H1 (cell line): ENCODE results near the gene GOSR1. TPM values are rescaled to one million over a fixed set of nuclear protein-coding genes. Genes with fewer than 3 reads are reported as not detected.

Experiments
- CTCF ChIA-PET: fragments of 300-600 bp; sonication (Branson Sonifier 250); formaldehyde crosslinking; loops from one replicate; lab custom pipeline; 2021; ENCODE audit not compliant: partially characterized antibody; lab: Charles Lee
- POLR2A ChIA-PET: fragments of 300-600 bp; sonication (Branson Sonifier 250); formaldehyde crosslinking; loops from one replicate; lab custom pipeline; 2021; ENCODE audit warnings: inconsistent platforms; ENCODE audit not compliant: partially characterized antibody; lab: Charles Lee
- DNase-seq, 2 experiments: peaks; one replicate each; pipeline versions ENCODE4 v3.0.0 to v3.0.0-alpha.2; 2010 to 2022; ENCODE audit warnings: low spot score in 2 of 2, low read depth in 1 of 2, mixed read lengths in 1 of 2
- FAIRE-seq: peaks from 2 replicates; lab custom pipeline; 2011; peaks lifted over from hg19 to GRCh38; lab: Jason Lieb, UNC
- H2AFZ ChIP-seq: 2 replicates; pipeline ENCODE4 v1.8.1; 2012; ENCODE audit warnings: low read length, inconsistent platforms
- H2AK5ac ChIP-seq: 2 replicates; pipeline ENCODE4 v1.6.1; 2013; ENCODE audit warnings: low read depth, low read length
- H2BK120ac ChIP-seq: replicated peaks from 2 replicates; pipeline ENCODE3; 2013; ENCODE audit warnings: low read depth, low read length, inconsistent platforms
- H2BK12ac ChIP-seq: 2 replicates; pipeline ENCODE4 v1.6.1; 2013; ENCODE audit warnings: low read depth, low read length
- H2BK15ac ChIP-seq: 2 replicates; pipeline ENCODE4 v1.6.1; 2013; ENCODE audit warnings: low read length
- H2BK20ac ChIP-seq: 2 replicates; pipeline ENCODE4 v1.6.1; 2013; ENCODE audit warnings: low read length
- H2BK5ac ChIP-seq: 2 replicates; pipeline ENCODE4 v1.6.1; 2013; ENCODE audit warnings: low read depth, low read length
- H3K14ac ChIP-seq: 2 replicates; pipeline ENCODE4 v1.6.1; 2013; ENCODE audit warnings: inconsistent platforms; ENCODE audit not compliant: insufficient read length
- H3K18ac ChIP-seq: 2 replicates; pipeline ENCODE4 v1.6.1; 2013; ENCODE audit warnings: low read length; ENCODE audit errors: extremely low read depth
- H3K23ac ChIP-seq: 2 replicates; pipeline ENCODE4 v1.6.1; 2013; ENCODE audit warnings: inconsistent platforms; ENCODE audit not compliant: insufficient read length
- H3K23me2 ChIP-seq: 2 replicates; pipeline ENCODE4 v1.6.1; 2013; ENCODE audit warnings: low read depth, low read length
- H3K27ac ChIP-seq: 2 replicates; pipeline ENCODE4 v1.6.1; 2011; ENCODE audit warnings: low read depth, low read length, inconsistent platforms
- H3K27me3 ChIP-seq, 4 experiments: replicated peaks in 1 of 4; 1 replicate in 1 of 4; 2 replicates in 3 of 4; pipeline versions ENCODE4 v1.6.1 to v1.8.1; 2011 to 2013; ENCODE audit warnings: low read length in 3 of 4, mild to moderate bottlenecking in 3 of 4, inconsistent platforms in 2 of 4, mixed read lengths in 2 of 4, moderate library complexity in 1 of 4; ENCODE audit not compliant: control insufficient read depth in 3 of 4, insufficient read depth in 3 of 4; ENCODE audit errors: extremely low read depth in 1 of 4
- H3K36me3 ChIP-seq, 4 experiments: 2 replicates each; pipeline versions ENCODE4 v1.6.1 to v1.8.1; 2011 to 2013; ENCODE audit warnings: mild to moderate bottlenecking in 4 of 4, low read length in 3 of 4, moderate library complexity in 2 of 4, control low read depth in 1 of 4, inconsistent platforms in 1 of 4; ENCODE audit not compliant: insufficient read depth in 4 of 4, control insufficient read depth in 2 of 4
- H3K4ac ChIP-seq: replicated peaks from 2 replicates; pipeline ENCODE3; 2013; ENCODE audit warnings: low read length, low read depth, mixed read lengths, inconsistent platforms; ENCODE audit not compliant: insufficient read length
- H3K4me1 ChIP-seq, 4 experiments: replicated peaks in 1 of 4; 1 replicate in 1 of 4; 2 replicates in 3 of 4; pipeline versions ENCODE4 v1.6.1 to v1.8.1; 2011 to 2013; ENCODE audit warnings: low read length in 3 of 4, inconsistent platforms in 2 of 4, mixed read lengths in 1 of 4; ENCODE audit not compliant: insufficient read depth in 4 of 4, control insufficient read depth in 3 of 4
- H3K4me2 ChIP-seq, 2 experiments: 2 replicates each; pipeline versions ENCODE4 v1.6.1 to v1.8.1; 2011 to 2013; ENCODE audit warnings: low read depth in 2 of 2, low read length in 2 of 2, control low read depth in 1 of 2, inconsistent platforms in 1 of 2, mild to moderate bottlenecking in 1 of 2; ENCODE audit not compliant: insufficient read depth in 1 of 2
- H3K4me3 ChIP-seq, 4 experiments: fragments of 200-600, 300-600 bp in 1 of 4; sonication (generic), shearing (Covaris generic), sonication (Bioruptor Twin) in 1 of 4; 2 replicates each; pipeline versions ENCODE4 v1.5.1 to v1.8.1; 2011 to 2016; ENCODE audit warnings: low read length in 4 of 4, low read depth in 3 of 4, control low read depth in 2 of 4, inconsistent platforms in 2 of 4, mild to moderate bottlenecking in 2 of 4, mixed read lengths in 1 of 4, moderate library complexity in 1 of 4; ENCODE audit not compliant: insufficient read depth in 2 of 4; ENCODE audit errors: extremely low read depth in 1 of 4
- H3K56ac ChIP-seq: replicated peaks from 2 replicates; pipeline ENCODE3; 2013; ENCODE audit warnings: low read depth, mild to moderate bottlenecking, mixed read lengths, low read length, inconsistent platforms; ENCODE audit not compliant: insufficient read length
- H3K79me1 ChIP-seq: 2 replicates; pipeline ENCODE4 v1.6.1; 2013; ENCODE audit warnings: low read depth, low read length, control low read depth
- H3K79me2 ChIP-seq, 2 experiments: 2 replicates each; pipeline versions ENCODE4 v1.6.1 to v1.8.1; 2012 to 2013; ENCODE audit warnings: low read length in 2 of 2, mild to moderate bottlenecking in 2 of 2, inconsistent platforms in 1 of 2; ENCODE audit not compliant: insufficient read depth in 2 of 2, control insufficient read depth in 1 of 2
- H3K9ac ChIP-seq, 4 experiments: replicated peaks in 1 of 4; 1 replicate in 1 of 4; 2 replicates in 3 of 4; pipeline versions ENCODE4 v1.6.1 to v1.8.1; 2011 to 2013; ENCODE audit warnings: low read depth in 3 of 4, low read length in 3 of 4, control low read depth in 2 of 4, mild to moderate bottlenecking in 2 of 4, moderate library complexity in 2 of 4, inconsistent platforms in 1 of 4; ENCODE audit errors: extremely low read depth in 1 of 4
- H3K9me3 ChIP-seq, 2 experiments: 2 replicates each; pipeline versions ENCODE4 v1.6.1 to v1.8.1; 2012 to 2013; ENCODE audit warnings: mild to moderate bottlenecking in 2 of 2, moderate library complexity in 2 of 2, control low read depth in 1 of 2, inconsistent platforms in 1 of 2, low read depth in 1 of 2, low read length in 1 of 2, mixed read lengths in 1 of 2; ENCODE audit not compliant: insufficient read depth in 2 of 2
- H4K20me1 ChIP-seq, 2 experiments: replicated peaks in 1 of 2; 2 replicates each; pipeline versions ENCODE3 to v1.8.1; 2011 to 2013; ENCODE audit warnings: inconsistent platforms in 2 of 2, low read length in 2 of 2, mild to moderate bottlenecking in 1 of 2; ENCODE audit not compliant: insufficient read depth in 2 of 2, control insufficient read depth in 1 of 2
- H4K5ac ChIP-seq: 2 replicates; pipeline ENCODE4 v1.6.1; 2013; ENCODE audit warnings: low read length, low read depth, mixed read lengths, inconsistent platforms; ENCODE audit not compliant: insufficient read length
- H4K8ac ChIP-seq: 2 replicates; pipeline ENCODE4 v1.8.0; 2013; ENCODE audit warnings: mild to moderate bottlenecking, moderate library complexity, low read length, inconsistent platforms; ENCODE audit not compliant: insufficient read depth; ENCODE audit errors: extremely low read depth
- H4K91ac ChIP-seq: replicated peaks from 2 replicates; pipeline ENCODE3; 2013; ENCODE audit warnings: low read length, mixed read lengths, inconsistent platforms; ENCODE audit not compliant: insufficient read length
- ATF2 ChIP-seq: IDR thresholded peaks from 2 replicates; pipeline ENCODE4 v1.6.1; 2012; ENCODE audit warnings: low read length, inconsistent platforms
- GABPA ChIP-seq: IDR thresholded peaks from 2 replicates; pipeline ENCODE4 v1.6.1; 2011; ENCODE audit warnings: mild to moderate bottlenecking, low read length, moderate library complexity, borderline replicate concordance; ENCODE audit not compliant: insufficient read depth
- KDM5A ChIP-seq: fragments of 200-600 bp; IDR thresholded peaks from 2 replicates; pipeline ENCODE4 v1.7.1; 2012; ENCODE audit warnings: mild to moderate bottlenecking, low read length, inconsistent platforms, mixed read lengths
- RAD21 ChIP-seq, 2 experiments: IDR thresholded peaks in 1 of 2; conservative IDR thresholded peaks in 1 of 2; 2 replicates each; pipeline ENCODE4 v1.6.1; 2011; ENCODE audit warnings: low read depth in 2 of 2, low read length in 2 of 2, improper control_type of control experiment in 1 of 2, inconsistent platforms in 1 of 2, mild to moderate bottlenecking in 1 of 2, moderate library complexity in 1 of 2
- SRF ChIP-seq: IDR thresholded peaks from 2 replicates; pipeline ENCODE4 v1.6.1; 2011; ENCODE audit warnings: mild to moderate bottlenecking, low read depth, low read length, moderate library complexity
- SUZ12 ChIP-seq: fragments of 200-600 bp; sonication (generic); IDR thresholded peaks from 2 replicates; pipeline ENCODE4 v1.6.1; 2012; ENCODE audit warnings: mild to moderate bottlenecking, inconsistent platforms, low read length, moderate library complexity, mixed read lengths
- YY1 ChIP-seq: IDR thresholded peaks from 2 replicates; pipeline ENCODE4 v1.6.1; 2011; ENCODE audit warnings: low read depth, mild to moderate bottlenecking, low read length
- WGBS, 2 experiments: shearing (Covaris generic) in 1 of 2; methylation state at CpG; one replicate each; pipeline versions ENCODE4 v1.1.6 to v1.1.7; 2013 to 2015; ENCODE audit warnings: low lambda C conversion rate in 2 of 2, mixed read lengths in 2 of 2, inconsistent platforms in 1 of 2, low coverage in 1 of 2, missing lambda C conversion rate in 1 of 2; ENCODE audit not compliant: insufficient replicate concordance in 2 of 2, insufficient coverage in 1 of 2, insufficient read length in 1 of 2; ENCODE audit errors: extremely low coverage in 1 of 2, missing lambda C conversion rate in 1 of 2; 5-methylcytosine and 5-hydroxymethylcytosine counted together
- polyA plus RNA-seq, 7 experiments: library from polyadenylated mRNA; depleted of rRNA in 3 of 7; stranded (reverse) in 5 of 7; unstranded in 2 of 7; fragments of >200 nt in 5 of 7; fragments of 200-250 nt in 2 of 7; gene quantifications; 1 replicate in 5 of 7; 2 replicates in 1 of 7; 4 replicates in 1 of 7; pipeline versions ENCODE4 v1.2.1 to v1.2.3, GENCODE V29; 2011 to 2013; ENCODE audit warnings: missing spikeins in 2 of 7, mixed read lengths in 2 of 7
- total RNA-seq: library from RNA; stranded (reverse); fragmentation: NEBNext Ultra II Directional; extraction: Animal tissue kit (Norgen Biotek cat#: 25700); gene quantifications from 2 replicates; pipeline ENCODE4 v1.2.1, GENCODE V29; 2021

The GOSR1 gene
- total and polyA plus RNA-seq, 2 of the 8 experiments (the other 6 are each of a cell fraction or from before 2014, with no cell fraction given), result 9.2 to 43.3 TPM

GRCh38 chr17:30517786-30518185 is 40.6 kb downstream of the GOSR1 start:
- TF ChIP-seq GABPA, result no peak
- TF ChIP-seq RAD21 (IDR thresholded peaks at IDR 0.05 in 1 of 2, conservative IDR thresholded peaks at IDR 0.05 in 1 of 2; ENCODE audit: low read depth in 2 of 2, low read length in 2 of 2), result no peak
- TF ChIP-seq KDM5A, result no peak
- no peak for TF ChIP-seq SRF
- TF ChIP-seq SUZ12, result no peak
- TF ChIP-seq ATF2, result no peak
- no peak for TF ChIP-seq YY1
- Histone ChIP-seq H2AK5ac (no peak overlapping the region), H2BK20ac (no peak overlapping the region), H3K9me3 (peaks cover 8 to 12% of the 10 kb centered on the region in 2 experiments; a peak in 3 of 4 replicates), H3K36me3 (peaks cover 0 to 37% (median 22%) of the 10 kb centered on the region in 4 experiments; a peak in 7 of 8 replicates), H3K23me2 (no peaks in the 10 kb centered on the region), H2BK12ac (no peak overlapping the region), H3K27ac (no peak overlapping the region), H3K27me3 (no peaks in the 10 kb centered on the region), H2BK120ac (no peak overlapping the region), H4K91ac (no peak overlapping the region), H4K8ac (no peak overlapping the region), H3K4me3 (no peak overlapping the region), H3K79me1 (no peaks in the 10 kb centered on the region), H3K18ac (no peak overlapping the region), H3K23ac (no peak overlapping the region), H3K4me2 (no peak overlapping the region), H3K79me2 (no peaks in the 10 kb centered on the region), H2BK5ac (no peak overlapping the region), H3K4me1 (no peaks in the 10 kb centered on the region), H3K14ac (no peak overlapping the region), H3K4ac (no peak overlapping the region), H4K20me1 (no peaks in the 10 kb centered on the region), H3K9ac (no peak overlapping the region), H2AFZ (no peak overlapping the region), H4K5ac (no peak overlapping the region), H3K56ac (no peak overlapping the region), H2BK15ac (no peak overlapping the region)
- FAIRE-seq (no peak), DNase-seq (no peak)
- ChIA-PET POLR2A (no interaction called here), CTCF (interaction anchor here (0.6 to 1.0 kb wide), 2 partner anchors 56 to 419 kb away, joined by 3 to 4 read pairs; no protein-coding TSS in a partner anchor)
- whole genome bisulfite sequencing, 2 experiments, result 94% methylated on average over 1 of the region's 1 CpG; no CpG with 5 or more reads in 1 of the 2 experiments
